DMS79 (cell line): ENCODE measurements around the gene PATE3.
A peak's percentile ranks its signal among the peaks of the same experiment; 100 is the strongest.

Experiments used
- DNase-seq: peaks from one replicate; lab custom pipeline; 2025; lab: John Stamatoyannopoulos, UW

PATE3 gene

GRCh38 chr11:125787827-125788226, at the start of gene PATE3:
TSS of gene PATE3 (plus strand) at chr11:125788127. CDS start at chr11:125788152, 25 bp downstream.
- DNase-seq: no peak

GRCh38 chr11:125740617-125741016, 47.3 kb upstream of the PATE3 start:
- no peak for DNase-seq

GRCh38 chr11:125743681-125744080, 44.2 kb upstream of the PATE3 start:
- no peak for DNase-seq

GRCh38 chr11:125745979-125746378, 41.9 kb upstream of the PATE3 start, which contains the start of gene PATE1:
TSS of gene PATE1 (plus strand) at chr11:125746279. CDS start at chr11:125746305, 26 bp downstream.
- no peak for DNase-seq

GRCh38 chr11:125750629-125751028, 37.3 kb upstream of the PATE3 start:
- no peak for DNase-seq

- no peak for DNase-seq
Observed at GRCh38 chr11:125756050-125756449, 31.9 kb upstream of the PATE3 start.

- no peak for DNase-seq
Observed at GRCh38 chr11:125762445-125762844, 25.5 kb upstream of the PATE3 start.

- DNase-seq: no peak
Observed at GRCh38 chr11:125763483-125763882, 24.4 kb upstream of the PATE3 start.

GRCh38 chr11:125766251-125766650, 21.7 kb upstream of the PATE3 start:
- no peak for DNase-seq

GRCh38 chr11:125768336-125769046, 19.4 kb upstream of the PATE3 start:
- DNase-seq: no peak

GRCh38 chr11:125770583-125770982, 17.3 kb upstream of the PATE3 start:
- no peak for DNase-seq

GRCh38 chr11:125772834-125773505, 15.0 kb upstream of the PATE3 start:
- no peak for DNase-seq

GRCh38 chr11:125773516-125773915, 14.4 kb upstream of the PATE3 start:
- DNase-seq: no peak

GRCh38 chr11:125777309-125777708, 10.6 kb upstream of the PATE3 start:
- no peak for DNase-seq

GRCh38 chr11:125778728-125779127, 9.2 kb upstream of the PATE3 start, which contains the start of gene PATE2:
TSS of gene PATE2 (minus strand) at chr11:125778828. CDS start at chr11:125778773, 55 bp downstream.
- no peak for DNase-seq

- no peak for DNase-seq
Observed at GRCh38 chr11:125784678-125785077, 3.2 kb upstream of the PATE3 start.

- DNase-seq: no peak
Observed at GRCh38 chr11:125790825-125791224, 2.9 kb downstream of the PATE3 start.

- DNase-seq: no peak
Observed at GRCh38 chr11:125797641-125798040, 9.7 kb downstream of the PATE3 start.

- DNase-seq: no peak
Observed at GRCh38 chr11:125799808-125800207, 11.9 kb downstream of the PATE3 start.

- no peak for DNase-seq
Observed at GRCh38 chr11:125802387-125802786, 14.5 kb downstream of the PATE3 start.

- peak; percentile 32 for DNase-seq
Observed at GRCh38 chr11:125807909-125808308, 20.0 kb downstream of the PATE3 start.

GRCh38 chr11:125833016-125833415, 45.1 kb downstream of the PATE3 start, which contains the start of gene PATE4:
TSS of gene PATE4 (plus strand) at chr11:125833316. CDS start at chr11:125833360, 44 bp downstream.
- DNase-seq: no peak

GRCh38 chr11:125835748-125836147, 47.8 kb downstream of the PATE3 start:
- no peak for DNase-seq
